Adrenal gland (tissue), 5 donors: ENCODE data around the gene OR8B12.

ENCODE experiments used
- POLR2A ChIP-seq, 2 donors: fragments of 450-650 bp; IDR thresholded peaks; one replicate each; pipeline ENCODE4 v1.6.1; 2017; ENCODE audit warnings: antibody characterized with exemption in 2 of 2, mild to moderate bottlenecking in 2 of 2, moderate library complexity in 1 of 2
- TF ChIP-seq, protein P1 (sequence below), 6 experiments: fragments of 450-650 bp in 4 of 6; fragments of 200-600 bp in 2 of 6; sonication (generic) in 1 of 6; IDR thresholded peaks; 1 replicate in 5 of 6; 2 replicates in 1 of 6; pipeline versions ENCODE4 v1.5.1 to v1.8.0; 2016 to 2021; ENCODE audit warnings: antibody characterized with exemption in 6 of 6, mild to moderate bottlenecking in 2 of 6, moderate library complexity in 1 of 6
- donor health status: DM: no; HTN: no; CAD: no.

DNA sequence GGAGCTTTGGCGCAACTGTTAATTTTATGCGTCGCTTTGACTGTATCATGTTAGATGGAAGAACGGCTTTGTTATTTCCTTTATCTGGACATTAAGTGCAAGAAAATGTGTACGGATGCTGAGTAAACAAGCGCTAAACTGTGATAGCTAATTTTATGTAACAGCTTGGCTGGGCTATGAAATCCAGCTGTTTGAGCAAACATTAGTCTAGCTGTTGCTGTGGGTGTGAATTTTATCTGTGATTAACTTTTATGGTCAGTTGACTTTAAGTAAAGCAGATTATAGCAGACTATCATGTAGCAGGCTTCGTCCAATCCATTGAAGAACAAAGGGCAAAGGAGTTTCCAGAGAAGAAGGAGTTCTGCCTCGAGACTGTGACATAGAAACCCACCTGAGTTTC lies 40.3 kb upstream of the OR8B12 start:
- TF ChIP-seq, protein P1, sequence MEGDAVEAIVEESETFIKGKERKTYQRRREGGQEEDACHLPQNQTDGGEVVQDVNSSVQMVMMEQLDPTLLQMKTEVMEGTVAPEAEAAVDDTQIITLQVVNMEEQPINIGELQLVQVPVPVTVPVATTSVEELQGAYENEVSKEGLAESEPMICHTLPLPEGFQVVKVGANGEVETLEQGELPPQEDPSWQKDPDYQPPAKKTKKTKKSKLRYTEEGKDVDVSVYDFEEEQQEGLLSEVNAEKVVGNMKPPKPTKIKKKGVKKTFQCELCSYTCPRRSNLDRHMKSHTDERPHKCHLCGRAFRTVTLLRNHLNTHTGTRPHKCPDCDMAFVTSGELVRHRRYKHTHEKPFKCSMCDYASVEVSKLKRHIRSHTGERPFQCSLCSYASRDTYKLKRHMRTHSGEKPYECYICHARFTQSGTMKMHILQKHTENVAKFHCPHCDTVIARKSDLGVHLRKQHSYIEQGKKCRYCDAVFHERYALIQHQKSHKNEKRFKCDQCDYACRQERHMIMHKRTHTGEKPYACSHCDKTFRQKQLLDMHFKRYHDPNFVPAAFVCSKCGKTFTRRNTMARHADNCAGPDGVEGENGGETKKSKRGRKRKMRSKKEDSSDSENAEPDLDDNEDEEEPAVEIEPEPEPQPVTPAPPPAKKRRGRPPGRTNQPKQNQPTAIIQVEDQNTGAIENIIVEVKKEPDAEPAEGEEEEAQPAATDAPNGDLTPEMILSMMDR (IDR thresholded peaks at IDR 0.05): no peak
- TF ChIP-seq POLR2A (IDR thresholded peaks at IDR 0.05): no peak
